Measurements from ENCODE around the gene CPZ.

CPZ gene

GRCh38 chr4:8591626-8592365 lies 769 bp upstream of the CPZ start:
- TF ChIP-seq POLR2AphosphoS5 (IDR thresholded peaks at IDR 0.05; ENCODE audit: low read depth, low read length) = no peak
- no peak for TF ChIP-seq REST (IDR thresholded peaks at IDR 0.05; ENCODE audit: insufficient read depth in 1 of 2, low read depth in 2 of 2, low read length in 2 of 2)
- no peak for TF ChIP-seq FOXP2 (optimal IDR thresholded peaks at IDR 0.05; ENCODE audit: borderline replicate concordance, extremely low read depth, extremely low read length, insufficient read depth)
- TF ChIP-seq SIN3A (IDR thresholded peaks at IDR 0.05; ENCODE audit: borderline replicate concordance, insufficient read depth, low read length) = no peak
- no peak for TF ChIP-seq TAF1 (IDR thresholded peaks at IDR 0.05; ENCODE audit: borderline replicate concordance, insufficient read depth, low read length)

- no peak for TF ChIP-seq REST (IDR thresholded peaks at IDR 0.05; ENCODE audit: insufficient read depth in 1 of 2, low read depth in 2 of 2, low read length in 2 of 2)
Observed at GRCh38 chr4:8593264-8594096, 915 bp downstream of the CPZ start.

DNA sequence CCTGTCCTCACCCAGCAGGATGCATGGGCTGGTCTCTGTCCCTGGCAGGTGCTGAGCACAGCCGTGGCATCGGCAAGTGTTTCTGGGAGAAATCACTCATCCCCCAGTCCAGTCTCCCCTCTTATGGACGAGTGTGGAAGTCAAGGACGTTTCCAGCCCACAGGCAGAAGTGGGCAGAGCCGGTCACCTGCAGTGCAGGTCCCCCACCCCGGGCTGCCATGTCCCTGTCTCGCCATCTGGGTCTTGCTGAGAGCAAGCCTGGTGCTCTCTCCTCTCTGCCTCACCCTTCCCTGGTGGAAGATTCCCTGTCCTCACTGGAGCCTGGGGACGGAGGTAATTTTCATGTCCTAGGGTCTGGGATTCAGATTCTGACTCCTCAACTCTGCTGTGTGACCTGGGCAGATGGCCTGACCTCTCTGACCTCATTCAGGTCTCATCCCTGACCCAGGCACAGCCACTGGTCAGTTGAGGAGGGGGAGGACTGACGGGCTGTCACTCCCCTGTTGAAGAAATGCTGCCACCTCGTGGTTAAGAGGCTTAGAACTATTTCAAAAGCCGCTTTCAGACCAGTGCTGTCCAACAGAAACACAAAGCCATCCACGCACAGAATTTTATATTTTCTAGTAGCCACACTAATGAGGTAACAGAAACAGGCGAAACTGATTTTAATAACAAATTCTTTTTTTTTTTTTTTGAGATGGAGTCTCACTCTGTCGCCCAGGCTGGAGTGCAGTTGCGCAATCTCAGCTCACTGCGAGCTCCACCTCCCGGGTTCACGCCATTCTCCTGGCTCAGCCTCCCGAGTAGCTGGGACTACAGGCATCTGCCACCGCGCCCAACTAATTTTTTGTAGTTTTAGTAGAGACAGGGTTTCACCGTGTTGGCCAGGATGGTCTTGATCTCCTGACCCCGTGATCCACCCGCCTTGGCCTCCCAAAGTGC lies 1.8 kb downstream of the CPZ start:
- TF ChIP-seq SIN3A (IDR thresholded peaks at IDR 0.05; ENCODE audit: borderline replicate concordance, insufficient read depth, low read length) (no peak), POLR2AphosphoS5 (IDR thresholded peaks at IDR 0.05; ENCODE audit: low read depth, low read length) (no peak), FOXP2 (optimal IDR thresholded peaks at IDR 0.05; ENCODE audit: borderline replicate concordance, extremely low read depth, extremely low read length, insufficient read depth) (no peak), TAF1 (IDR thresholded peaks at IDR 0.05; ENCODE audit: borderline replicate concordance, insufficient read depth, low read length) (no peak), REST (IDR thresholded peaks at IDR 0.05; ENCODE audit: insufficient read depth in 1 of 2, low read depth in 2 of 2, low read length in 2 of 2) (peak in 1 of 2 experiments; percentile 81; a peak in 2 of 4 replicates)

GRCh38 chr4:8595237-8596087 lies 2.9 kb downstream of the CPZ start:
- TF ChIP-seq REST (IDR thresholded peaks at IDR 0.05; ENCODE audit: insufficient read depth in 1 of 2, low read depth in 2 of 2, low read length in 2 of 2) = no peak
- TF ChIP-seq POLR2AphosphoS5 (IDR thresholded peaks at IDR 0.05; ENCODE audit: low read depth, low read length) = no peak
- TF ChIP-seq TAF1 (IDR thresholded peaks at IDR 0.05; ENCODE audit: borderline replicate concordance, insufficient read depth, low read length) = no peak
- no peak for TF ChIP-seq FOXP2 (optimal IDR thresholded peaks at IDR 0.05; ENCODE audit: borderline replicate concordance, extremely low read depth, extremely low read length, insufficient read depth)
- no peak for TF ChIP-seq SIN3A (IDR thresholded peaks at IDR 0.05; ENCODE audit: borderline replicate concordance, insufficient read depth, low read length)

Data from PFSK-1 (cell line).